ENCODE results near the gene ELMO1.
"Not testable (repeated sequence)": the region's sequence is repeated elsewhere in the genome, so short reads cannot be mapped to it uniquely, and the experiment has no call there.

The ELMO1 gene

GRCh38 chr7:37162106-37162505 lies 286.6 kb downstream of the ELMO1 start:
- no peak for DNase-seq

- no peak for DNase-seq
Measured at GRCh38 chr7:37160656-37161055, 288.0 kb downstream of the ELMO1 start.

- DNase-seq, result no peak
Measured at GRCh38 chr7:37153376-37153775, 295.3 kb downstream of the ELMO1 start.

- no peak for DNase-seq
Measured at GRCh38 chr7:37151741-37152413, 296.8 kb downstream of the ELMO1 start.

GRCh38 chr7:37150856-37151255 lies 297.8 kb downstream of the ELMO1 start:
- no peak for DNase-seq

DNA sequence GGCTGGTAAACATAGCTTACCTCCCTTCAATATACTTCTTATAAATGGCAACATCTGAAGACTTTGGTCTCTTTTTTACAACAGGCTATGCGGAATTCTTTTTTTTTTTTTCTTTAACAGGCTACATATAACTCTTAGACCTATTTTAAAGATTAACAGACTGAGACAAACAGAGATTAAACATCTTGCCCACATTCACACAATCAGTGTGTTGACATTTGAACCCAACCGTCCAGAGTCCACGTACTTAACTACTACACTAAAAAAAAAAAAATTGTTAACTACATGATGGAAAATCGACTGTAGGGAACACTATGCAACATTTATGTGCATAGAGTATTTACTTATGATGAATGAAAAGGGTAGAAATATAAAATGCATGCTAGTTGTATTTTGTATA lies 298.5 kb downstream of the ELMO1 start:
- DNase-seq, result no peak

GRCh38 chr7:37149773-37150124 lies 298.9 kb downstream of the ELMO1 start:
- DNase-seq, result no peak

- no peak for DNase-seq
Measured at GRCh38 chr7:37149051-37149772, 299.5 kb downstream of the ELMO1 start.

- DNase-seq, result no peak
Measured at GRCh38 chr7:37145682-37146081, 303.0 kb downstream of the ELMO1 start.

DNA sequence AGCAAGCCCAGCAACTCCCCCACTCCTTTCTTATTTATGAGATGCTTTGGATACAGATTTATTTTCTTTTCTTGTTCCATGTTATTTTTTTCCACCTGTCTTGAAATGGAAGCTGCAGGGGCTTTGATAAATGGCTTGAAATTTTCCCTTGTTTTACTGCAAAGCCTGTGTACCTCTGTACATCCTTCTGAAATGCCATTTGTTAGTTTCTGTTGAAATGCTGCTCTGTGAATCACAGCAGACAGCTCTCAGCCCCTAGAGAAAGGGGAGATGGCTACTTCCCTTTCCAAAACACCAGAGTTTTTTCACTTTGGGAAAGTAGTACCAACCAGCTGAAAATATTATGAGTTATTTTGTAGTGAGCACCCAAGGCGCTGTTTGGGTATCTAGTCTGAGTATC lies 304.2 kb downstream of the ELMO1 start:
- no peak for DNase-seq

DNA sequence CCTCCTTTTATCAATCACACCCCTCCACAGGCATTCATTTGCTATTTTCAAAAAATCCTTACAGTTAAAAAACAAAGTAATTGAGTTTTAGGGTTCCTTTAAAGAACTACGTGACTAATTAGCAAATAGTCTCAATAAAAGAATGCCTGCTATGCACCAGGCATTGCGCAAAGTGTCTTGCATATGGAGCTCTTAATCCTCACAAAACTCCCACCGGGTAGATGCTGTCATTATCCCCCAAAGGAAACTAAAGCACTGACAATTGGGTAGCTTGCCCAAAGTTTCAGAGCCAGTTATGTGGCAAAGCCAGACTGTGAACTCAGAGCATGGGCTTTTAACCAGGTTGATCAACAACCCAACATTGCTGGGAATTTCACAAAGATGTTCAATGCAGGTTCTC lies 305.7 kb downstream of the ELMO1 start:
- no peak for DNase-seq

DNA sequence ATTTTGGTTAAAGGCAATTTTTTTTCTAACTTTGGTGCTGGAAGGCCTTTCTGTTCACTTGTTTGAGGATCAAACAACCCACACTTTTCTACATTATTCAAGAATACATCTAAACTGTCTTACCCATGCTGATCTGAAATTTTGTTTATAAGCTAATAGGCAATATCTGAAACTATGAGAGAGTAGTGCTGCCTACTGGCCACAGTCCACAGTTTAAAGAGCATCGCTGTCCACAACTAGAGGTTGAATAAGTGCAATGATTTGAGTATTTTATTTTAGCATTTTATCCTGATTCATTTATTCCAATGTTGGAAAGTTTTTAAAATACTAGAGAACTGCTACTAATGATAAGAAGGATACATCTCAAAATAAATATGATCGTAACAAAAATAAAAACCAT lies 306.9 kb downstream of the ELMO1 start:
- DNase-seq, result no peak

DNA sequence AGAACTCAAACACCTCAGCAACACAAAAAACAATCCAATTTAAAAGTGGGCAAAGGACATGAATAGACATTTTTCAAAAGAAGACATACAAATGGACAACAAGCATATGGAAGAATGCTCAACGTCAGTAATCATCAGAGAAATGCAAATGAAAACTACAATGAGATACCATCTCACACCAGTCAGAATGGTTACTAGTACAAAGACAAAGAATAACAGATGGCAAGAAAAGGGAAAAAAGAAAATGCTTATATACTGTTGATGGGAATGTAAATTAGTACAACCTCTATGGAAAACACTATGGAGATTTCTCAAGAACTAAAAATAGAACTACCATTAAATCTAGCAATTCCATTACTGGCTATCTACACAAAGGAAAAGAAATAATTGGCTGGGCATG lies 314.8 kb downstream of the ELMO1 start:
- DNase-seq, result not testable (repeated sequence)

DNA sequence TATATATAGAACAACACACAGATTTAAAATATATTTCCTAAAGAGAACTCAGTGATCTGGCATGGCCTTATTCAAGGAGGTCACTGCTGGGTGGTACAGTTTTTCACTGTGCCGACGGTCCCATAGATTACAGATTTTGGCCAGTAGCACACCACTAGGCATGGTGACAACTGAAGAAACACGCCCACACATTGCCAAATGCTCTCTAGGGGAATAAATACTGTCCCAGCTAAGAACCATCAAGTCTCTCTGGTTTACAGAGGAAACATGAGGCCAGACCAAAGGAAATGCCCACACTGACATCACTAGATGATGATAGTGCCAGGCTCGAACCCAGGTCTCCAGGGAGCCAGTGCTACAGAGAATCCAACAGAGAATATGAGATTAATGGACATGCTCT lies 316.8 kb downstream of the ELMO1 start:
- no peak for DNase-seq

DNA sequence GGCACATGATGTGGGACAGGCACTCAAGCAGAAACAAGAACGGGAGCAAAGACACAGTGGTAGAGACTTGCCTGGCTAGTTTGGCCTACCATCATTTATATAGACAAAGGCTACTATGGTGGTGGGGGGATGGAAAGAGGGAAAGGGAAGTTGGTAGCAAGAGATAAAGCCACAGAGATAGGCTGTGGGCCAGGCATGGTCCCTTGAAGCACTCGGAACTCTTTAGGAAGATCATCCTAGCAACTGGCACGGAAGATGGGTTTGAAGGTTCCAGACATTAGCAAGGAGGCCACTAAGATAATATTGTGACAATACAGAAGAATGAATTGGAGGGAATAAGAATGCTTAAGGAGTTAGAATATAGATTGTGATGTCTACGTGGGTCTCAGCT lies 319.6 kb downstream of the ELMO1 start:
- DNase-seq, result no peak

GRCh38 chr7:37128327-37129034 lies 320.2 kb downstream of the ELMO1 start:
- DNase-seq, result no peak

GRCh38 chr7:37119296-37119860 lies 329.3 kb downstream of the ELMO1 start:
- no peak for DNase-seq

DNA sequence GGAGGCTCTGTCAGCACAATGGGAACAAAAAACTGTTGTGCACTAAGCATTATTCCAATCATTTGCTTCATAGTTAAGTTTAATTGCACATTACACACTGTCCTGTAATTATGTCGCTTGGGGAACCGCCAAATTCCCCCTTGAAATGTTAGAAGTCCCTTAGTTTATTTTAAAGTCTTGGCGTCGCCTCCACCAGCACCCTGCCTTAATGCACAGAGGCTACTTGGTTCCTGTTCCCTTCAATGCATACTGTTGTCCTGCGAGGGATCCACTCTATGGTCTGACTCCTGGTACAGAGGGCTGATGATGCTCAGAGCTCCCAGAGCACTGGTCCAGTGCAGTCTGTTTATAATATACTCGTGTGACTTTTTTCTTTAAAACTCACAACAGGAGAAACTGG lies 330.7 kb downstream of the ELMO1 start:
- no peak for DNase-seq

GRCh38 chr7:37117292-37117691 lies 331.4 kb downstream of the ELMO1 start:
- no peak for DNase-seq

GRCh38 chr7:37116093-37116701 lies 332.5 kb downstream of the ELMO1 start:
- DNase-seq, result no peak

GRCh38 chr7:37113661-37114355 lies 334.9 kb downstream of the ELMO1 start:
- peak; percentile 38 for DNase-seq

GRCh38 chr7:37112876-37113275 lies 335.8 kb downstream of the ELMO1 start:
- DNase-seq, result no peak

GRCh38 chr7:37112218-37112617 lies 336.4 kb downstream of the ELMO1 start:
- DNase-seq, result no peak

Measured in activated CD4-positive, alpha-beta T cell treated with anti-CD3 and anti-CD28 coated beads, Interleukin-10, Interleukin-2, amounts not matched to agents 100 ng/mL and 50 ng/mL, durations not matched to agents 16 hours and 8 hours (primary cell).